HG03139 (cell line): ENCODE data around the gene PIK3R4.
A peak's percentile ranks its signal among the peaks of the same experiment; 100 is the strongest.

Experiments used
- ATAC-seq: cut with Tn5 transposase; IDR thresholded peaks from one replicate; pipeline ENCODE4 v1.9.1; 2021; ENCODE audit not compliant: unreplicated experiment

PIK3R4 gene

DNA sequence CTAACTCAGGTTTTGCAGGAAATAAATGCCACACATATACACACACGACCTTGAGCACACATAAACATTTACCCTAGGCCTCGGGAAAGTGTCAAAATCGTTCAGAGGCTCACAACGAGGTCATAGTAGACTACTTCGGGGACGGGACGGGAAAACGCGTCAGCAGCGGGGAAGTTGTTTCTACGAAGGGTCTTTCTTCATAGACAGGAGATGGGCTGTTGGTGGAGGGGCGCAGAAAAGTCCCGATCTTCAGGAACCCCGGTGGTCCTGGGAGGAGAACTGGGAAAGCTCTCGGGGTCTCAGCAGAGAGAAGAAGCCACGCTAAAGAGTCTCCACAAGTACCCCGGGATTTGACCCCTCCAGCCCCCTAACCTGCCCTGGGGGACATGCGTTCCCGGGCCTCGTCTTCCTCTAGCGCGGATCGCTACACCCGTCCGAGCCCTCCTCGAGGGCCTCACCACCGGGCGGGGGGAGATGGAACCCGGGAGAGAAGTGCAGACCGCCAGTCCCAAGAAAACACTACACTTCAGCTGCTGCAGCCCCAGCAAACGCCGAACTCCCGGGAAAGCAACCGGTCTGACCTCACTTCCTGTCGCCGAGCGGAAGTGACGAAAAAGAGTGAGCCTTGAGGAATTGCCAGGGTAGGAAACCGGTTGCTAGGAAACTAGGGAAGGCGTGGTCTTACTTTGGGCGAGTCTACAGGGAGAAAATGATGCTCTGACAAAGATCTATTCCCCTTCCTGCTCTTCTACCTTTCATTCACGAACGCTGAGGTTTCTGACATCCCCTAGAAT lies at the start of gene PIK3R4:
Gene PIK3R4 (minus strand): TSS at position 584 of the 794 bp plus-strand sequence. CDS start 1,611 bp downstream, outside the sequence.
- ATAC-seq = peak; percentile 89

DNA sequence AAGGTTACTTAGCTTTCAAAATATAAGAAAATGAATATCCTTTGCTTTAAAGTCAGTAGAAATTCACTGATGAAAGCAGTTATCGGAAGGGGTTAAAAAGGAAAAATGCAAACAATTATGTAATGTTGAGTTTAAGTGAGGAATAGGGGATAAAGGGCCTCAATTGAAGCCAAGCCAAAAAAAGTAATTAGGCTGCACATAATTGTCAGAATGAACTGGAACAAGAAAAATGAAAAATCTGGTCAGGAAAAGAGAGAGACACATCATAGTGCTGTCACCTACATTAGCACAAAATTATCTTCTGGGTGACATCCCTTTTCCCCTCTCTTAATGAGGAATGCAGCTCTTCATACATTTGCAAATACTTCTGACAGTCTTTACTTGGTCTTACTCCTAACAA lies 48.8 kb upstream of the PIK3R4 start:
- no peak for ATAC-seq

DNA sequence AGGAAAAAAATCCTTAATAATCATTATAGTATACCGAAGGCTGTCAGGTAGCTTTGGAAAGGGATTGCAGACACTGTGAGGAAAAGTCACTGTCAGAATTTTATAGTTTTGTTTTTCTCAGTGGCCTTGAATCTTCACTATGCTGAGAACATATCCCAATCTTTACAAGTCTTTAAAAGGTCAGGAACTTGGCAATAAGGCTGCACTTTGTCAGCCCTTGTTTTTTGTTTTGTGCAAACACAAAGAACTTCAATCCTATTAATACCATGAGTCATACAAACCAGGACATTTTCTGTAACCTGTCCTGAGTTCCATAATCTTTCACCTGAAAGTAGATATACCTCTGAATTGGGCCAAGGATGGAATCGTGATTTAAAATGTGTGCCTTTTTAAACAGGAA lies 45.6 kb upstream of the PIK3R4 start:
- no peak for ATAC-seq

DNA sequence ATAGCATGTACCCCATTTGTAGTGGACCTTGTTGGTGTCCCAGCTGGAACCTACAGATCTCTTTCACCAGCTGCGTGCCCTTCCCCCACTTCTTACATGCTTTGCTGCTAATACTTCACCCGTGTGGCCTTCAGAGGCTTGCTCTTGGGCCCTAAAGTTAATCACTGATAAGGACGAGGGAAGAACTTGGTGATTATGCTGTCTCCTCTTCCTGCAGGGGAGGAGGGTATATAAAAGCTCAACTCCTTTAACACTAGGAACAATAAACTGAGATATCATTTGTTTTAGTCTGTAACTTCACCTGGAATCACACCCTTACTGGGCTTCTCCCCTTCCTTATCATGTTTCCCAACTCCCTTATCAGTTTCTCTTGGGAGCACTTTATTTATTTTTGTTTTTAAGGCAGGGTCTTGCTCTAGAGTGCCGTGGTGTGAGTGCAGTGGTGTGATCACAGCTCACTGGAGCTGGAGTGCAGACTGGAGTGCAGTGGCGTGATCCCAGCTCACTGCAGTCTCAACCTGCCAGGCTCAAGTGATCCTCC lies 43.2 kb upstream of the PIK3R4 start:
- ATAC-seq = no peak

DNA sequence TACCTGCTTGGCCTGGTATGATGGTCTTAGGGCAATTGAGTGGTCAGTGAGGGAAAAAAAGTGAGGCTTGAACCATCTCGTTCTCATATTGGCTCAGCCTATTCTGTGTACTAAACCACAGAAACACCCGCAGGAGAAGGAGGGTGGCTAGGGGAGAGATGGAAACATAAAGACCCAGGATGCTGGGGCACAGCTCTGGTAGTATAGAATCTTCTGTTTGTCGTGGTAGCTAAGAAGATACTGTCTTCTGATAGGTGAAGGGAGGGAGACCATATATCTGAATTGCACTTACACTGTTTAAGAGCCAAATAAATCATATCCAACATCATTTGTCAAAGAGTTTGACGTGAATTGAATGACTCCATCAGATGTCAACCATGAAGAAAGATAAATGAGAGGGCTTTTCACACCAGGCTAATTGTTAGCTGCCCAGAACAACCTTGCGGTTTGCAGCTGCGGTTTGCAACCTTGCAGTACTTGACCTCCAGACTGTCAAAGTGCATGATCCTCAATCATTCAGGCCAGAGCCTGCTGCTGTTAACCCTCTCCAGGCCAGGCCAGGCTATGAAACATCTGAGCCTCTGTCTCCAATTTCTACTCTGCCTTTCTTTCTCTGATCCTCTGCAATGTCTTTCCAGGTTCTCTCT lies 40.9 kb upstream of the PIK3R4 start:
- no peak for ATAC-seq

DNA sequence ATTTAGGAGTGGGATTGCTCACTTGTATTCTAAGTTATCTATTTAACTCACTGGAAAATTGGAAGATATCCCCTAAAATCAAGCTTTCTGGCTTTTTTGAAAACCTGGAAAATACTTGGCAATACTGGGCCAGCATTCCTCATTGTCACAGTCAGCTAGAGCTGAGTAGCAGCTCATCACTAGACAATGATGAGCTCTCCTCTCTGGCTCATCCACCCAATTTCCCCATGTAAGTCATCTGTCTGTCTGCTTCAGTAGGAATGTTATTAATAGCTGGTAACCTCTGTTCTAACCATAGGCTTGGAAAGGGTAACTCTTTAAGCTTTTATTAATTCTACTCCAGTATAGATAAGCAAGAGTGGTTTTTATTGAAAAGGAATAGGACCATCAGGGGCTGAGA lies 39.7 kb upstream of the PIK3R4 start:
- ATAC-seq = no peak

DNA sequence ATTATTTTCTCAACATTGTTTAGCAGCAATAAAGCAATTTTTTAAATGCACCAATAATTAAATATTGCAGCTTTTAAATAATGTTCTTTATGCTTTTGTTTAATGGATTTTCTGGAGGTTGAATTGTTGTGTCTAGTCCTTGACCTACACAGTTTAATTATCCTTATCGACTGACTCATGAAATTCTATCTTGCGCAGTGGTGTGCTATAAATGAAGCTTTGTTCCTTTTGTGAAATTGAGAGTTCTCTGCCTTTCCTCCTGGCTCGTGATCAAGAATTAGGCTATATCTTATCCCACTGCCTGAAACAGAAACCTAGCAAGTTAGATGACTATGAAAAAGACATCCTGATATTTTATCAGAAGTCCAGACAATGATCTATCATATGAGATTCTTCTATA lies 37.0 kb upstream of the PIK3R4 start:
- ATAC-seq = no peak

DNA sequence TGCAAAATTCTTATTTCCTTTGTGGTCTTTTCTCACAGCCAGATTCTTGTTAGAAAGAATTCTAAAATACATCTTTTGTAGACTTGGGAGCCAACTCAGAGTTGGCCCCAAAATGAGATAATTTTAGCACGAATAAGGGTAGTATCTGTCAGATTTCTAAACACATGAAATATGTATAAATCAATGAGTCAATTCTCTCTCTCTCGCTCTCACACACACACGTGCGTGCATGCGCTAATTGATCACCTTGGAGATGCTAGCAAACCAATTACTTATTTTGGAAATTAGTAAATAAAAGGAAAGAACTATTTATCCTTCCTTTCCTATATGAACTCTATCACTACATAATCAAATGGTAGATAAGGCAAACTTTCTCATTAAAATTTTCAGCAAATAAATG lies 32.9 kb upstream of the PIK3R4 start:
- no peak for ATAC-seq

DNA sequence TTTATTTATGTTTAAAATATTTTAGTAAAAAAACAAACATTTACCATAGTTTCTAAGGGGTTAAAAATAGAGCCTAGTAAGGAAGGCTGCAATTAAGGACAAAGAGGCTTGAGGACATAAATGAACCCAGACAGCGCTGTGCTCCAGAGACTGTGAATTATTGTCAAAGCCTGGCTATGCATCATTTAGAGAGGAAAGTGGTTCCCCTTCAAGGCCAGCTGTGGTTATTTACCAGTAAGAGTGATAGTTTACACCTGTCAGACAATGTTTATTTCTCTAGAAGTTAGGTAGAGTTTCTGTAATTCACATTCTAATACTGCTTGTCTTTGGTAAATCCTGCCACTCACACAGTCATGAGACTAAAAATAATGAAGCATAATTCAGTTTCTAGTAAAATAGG lies 32.4 kb upstream of the PIK3R4 start:
- ATAC-seq = peak; percentile 79

DNA sequence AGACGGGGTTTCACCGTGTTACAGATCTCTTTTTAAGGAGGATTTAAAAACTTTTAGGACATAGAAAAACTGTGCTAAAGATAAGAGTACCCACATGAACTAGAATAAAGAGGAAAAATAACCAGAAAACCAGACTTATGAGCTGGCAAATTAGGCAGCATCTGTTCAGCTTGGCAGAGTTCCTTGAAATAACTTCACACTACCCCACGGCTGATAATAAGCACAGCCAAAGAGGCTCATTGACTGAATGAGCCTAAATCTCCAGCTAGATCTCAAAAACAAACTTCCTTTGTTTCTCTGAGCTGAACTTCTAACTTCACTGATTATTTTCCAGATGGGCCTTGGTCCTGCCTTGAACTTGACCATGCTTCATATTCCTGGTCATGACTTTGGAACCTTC lies 26.7 kb upstream of the PIK3R4 start:
- no peak for ATAC-seq

DNA sequence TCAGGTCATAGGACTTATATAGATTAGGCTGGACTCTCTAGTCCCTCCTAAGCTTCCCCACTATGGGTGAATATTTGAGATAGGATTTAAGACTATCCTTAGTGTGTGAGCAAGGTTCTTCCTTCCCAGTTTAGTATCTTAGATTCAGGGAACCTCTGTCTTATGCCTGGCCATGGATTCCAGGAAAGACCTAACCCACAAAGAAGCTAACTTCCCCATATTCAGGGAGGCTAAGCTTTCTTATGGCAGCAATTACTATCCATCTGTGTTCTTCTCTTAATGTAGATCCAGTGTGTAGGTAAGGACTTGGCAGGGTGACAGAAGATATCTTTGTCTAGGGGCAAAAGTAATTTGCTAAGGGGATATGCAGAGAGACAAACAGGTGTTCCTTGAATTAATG lies 25.5 kb upstream of the PIK3R4 start:
- no peak for ATAC-seq

DNA sequence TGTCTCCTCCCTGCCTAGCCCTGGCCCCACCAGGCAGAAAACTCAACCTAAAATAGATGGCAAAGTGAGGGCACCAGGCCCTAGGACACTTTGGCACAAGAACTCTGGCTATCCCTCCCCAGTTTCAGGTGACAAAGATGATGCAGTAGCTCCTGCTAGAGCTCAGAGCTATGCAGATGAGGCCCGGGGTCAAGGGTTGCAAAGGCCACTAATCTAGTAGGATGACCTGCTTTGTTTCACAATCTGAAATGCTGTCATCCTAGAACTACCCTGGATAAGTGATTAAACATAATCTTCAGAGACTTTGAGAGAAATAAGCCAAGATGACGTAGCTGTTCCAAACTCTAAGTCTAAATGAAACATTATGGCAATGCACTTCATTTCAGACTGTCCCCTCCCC lies 24.0 kb upstream of the PIK3R4 start:
- no peak for ATAC-seq

DNA sequence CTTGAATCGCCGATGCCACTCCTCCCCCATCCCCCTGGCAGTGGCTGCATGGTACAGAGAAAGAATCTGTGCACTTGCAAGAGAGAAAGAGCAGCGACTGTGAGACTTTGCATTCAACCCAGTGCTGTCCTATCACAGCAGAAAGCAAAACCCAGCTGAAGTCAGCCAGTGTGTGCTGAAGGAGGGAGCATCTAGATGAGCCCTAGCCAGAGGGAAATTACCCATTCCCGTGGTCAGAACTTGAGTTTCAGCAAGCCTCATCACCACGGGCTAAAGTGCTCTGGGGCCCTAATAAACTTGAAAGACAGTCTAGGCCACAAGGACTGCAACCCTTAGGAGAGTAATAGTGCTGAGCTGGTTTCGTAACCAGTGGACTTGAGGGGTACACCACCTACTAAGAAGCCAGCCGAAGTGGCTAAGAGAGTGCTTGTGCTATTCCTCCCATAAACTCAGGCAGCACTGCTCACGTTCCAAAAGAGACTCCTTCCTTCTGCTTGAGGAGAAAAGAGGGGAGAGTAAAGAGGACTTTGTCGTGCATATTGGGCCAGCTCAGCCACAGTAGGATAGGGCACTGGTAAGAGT lies 15.2 kb upstream of the PIK3R4 start:
- ATAC-seq = no peak

DNA sequence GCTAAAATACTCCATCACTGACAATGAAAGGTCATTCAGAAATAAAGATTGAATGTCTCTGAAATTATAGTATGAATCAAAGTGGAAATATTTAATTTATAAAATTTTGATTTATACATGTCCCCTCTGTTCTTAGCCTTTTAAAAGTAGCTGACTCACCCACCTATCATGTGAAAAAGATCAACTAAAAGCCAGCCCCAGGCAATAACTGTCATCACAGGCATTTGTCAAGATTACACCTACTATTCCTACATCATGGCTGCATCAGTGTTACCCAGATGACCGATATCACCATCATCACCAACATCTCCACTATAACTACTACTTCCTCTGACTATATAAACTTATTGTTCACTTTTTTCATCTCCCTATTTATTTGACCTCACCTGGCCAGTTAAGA lies 14.3 kb upstream of the PIK3R4 start:
- ATAC-seq = no peak

DNA sequence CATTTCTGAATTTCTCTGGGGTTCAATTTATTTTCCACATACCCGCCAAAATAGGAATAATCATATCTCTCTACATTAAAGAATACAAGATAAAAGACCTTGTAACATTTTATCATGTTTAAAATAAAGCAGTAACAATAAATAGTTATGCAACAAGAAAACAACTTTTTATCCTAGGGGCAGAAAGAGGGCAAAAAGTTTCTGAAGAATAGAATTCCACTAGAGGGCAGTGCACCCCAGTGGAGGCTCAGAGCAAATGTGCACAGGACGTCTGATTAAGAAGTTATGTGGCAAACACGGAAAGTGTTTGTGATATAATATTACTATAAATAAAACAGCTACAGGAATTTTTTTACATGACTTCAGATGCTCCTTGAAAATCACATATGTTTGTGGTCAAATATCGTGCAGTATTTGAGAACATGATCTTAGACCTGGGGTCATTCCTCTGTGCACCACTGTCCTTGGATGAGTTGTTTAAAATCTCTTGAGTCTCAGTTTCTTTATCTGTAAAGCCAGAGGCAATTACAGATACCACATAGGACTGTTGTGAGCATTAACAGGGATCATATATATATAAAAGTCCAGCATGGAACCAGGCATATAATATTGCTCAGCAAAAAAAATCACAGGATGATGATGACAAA lies 13.2 kb upstream of the PIK3R4 start:
- ATAC-seq = no peak

DNA sequence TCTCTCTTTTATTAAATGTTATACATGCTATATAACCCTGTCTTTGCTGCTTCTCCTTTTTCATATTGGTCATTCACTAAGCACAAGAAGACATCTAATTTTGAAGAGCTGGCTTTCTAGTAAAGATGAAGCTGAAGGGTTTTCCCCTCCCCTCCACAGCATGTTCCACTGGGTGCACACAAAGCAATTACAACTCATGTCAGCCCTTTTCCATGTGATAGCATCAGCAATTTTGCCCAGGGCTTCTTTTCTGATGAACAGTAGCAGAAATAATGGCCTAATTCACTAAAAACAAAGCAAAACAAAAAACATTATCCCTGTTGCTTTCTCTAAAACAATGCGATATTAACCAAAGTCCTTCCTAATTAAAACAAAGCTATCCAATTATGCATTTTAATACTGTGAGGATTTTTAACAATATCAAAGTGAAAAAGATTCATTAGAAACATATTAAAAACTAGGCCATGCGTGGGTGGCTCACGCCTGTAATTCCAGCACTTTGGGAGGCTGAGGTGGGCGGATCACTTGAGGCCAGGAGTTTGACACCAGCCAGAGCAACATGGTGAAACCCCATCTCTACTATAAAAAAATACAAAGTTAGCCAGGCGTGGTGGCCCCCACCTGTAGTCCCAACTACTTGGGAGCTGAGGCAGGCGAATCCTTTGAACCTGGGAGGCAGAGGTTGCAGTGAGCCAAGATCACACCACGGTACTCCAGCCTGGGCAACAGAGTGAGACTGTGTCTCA lies 12.2 kb upstream of the PIK3R4 start:
- no peak for ATAC-seq

DNA sequence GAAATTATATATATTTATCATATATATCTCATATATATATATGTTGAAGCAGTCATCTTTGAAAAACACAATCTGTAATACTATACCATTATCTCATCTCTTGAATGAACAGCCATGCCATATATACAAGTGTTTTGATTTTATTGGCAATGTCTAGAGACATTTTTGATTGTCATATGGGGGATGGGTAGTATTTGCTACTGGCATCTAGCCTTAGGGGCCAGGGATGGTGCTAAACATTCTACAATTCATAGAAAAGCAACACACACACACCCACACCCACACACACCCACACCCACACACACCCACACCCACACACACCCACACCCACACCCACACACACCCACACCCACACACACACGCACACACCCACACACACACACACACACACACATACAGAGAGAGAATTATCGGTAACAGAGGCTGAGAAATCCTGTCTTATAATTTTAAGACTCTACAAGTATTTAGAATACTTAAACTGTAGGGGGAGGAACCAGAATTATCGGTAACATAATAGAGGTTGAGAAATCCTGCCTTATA lies 11.1 kb upstream of the PIK3R4 start:
- no peak for ATAC-seq

DNA sequence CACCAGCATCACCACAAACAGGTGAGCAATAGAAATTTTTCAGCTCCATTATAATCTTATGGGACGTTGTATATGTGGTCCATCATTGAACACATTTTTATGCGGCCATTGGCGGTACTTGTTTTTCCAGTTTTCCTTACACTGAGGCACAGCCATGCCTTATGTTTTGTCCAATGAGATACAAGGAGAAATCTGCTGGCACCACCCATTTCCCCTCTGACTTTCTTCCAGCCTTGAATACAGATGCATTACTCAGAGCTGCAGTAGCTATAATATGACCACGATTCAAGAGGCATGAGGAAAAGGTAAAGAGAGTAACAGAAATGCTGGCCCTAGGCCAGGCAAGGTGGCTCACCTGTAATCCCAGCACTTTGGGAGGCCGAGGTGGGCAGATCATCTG lies 9.0 kb upstream of the PIK3R4 start:
- ATAC-seq = no peak

DNA sequence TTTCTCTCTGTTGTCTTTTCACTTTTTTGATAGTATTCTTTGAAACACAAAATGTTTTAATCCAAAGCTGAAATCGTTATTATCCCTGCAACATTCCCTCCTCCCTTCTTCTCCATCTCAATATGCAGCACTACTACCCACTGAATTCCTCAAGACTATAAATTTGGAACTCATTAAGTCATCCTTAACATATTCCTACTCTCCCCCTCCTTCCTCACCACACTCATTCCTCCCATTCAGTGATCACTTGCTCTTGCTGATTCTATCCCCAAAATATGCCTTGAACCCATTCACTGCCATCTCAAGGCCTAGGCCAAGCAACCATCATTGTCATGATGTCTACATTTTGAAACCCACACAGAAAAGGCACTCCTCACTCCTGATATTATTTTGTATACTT lies 2.4 kb upstream of the PIK3R4 start:
- no peak for ATAC-seq

DNA sequence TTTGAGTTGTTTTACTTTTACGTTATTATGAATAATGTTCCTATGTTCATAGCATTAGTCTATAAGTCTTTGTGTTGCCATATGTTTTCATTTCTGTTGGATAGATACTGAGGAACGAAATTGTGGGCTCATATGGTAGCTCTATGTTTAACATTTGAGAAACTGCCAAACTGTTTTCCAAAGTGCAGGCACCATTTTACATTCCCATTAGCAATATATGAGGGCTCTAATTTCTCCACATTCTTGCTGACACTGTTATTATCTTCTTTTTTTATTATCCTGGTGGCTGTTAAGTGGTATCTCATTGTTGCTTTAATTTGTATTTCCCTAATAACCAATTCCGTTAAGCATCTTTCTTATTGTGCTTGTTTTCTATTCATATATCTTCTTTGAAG lies 1.8 kb upstream of the PIK3R4 start:
- ATAC-seq = no peak

DNA sequence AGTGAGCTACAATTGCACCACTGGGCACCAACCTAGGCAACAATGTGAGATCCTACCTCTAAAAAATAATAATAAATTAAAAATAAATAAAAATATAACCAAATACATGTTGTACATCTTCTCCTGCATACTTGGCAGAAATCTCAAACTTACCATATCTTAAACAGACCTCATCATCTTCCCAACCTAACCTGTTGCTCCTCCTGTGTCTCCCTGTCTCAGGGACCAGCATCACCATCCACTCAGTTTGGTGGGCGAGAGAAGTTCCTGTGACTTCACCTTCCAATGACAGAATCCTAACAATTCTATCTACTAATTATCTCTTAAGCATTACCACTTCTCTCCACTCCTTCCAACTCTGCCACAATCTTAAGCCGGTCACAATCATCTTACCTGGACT lies 3.3 kb downstream of the PIK3R4 start:
- ATAC-seq = no peak
